HG03521 (cell line): ENCODE measurements around the gene BAG1.
A peak's percentile ranks its signal among the peaks of the same experiment; 100 is the strongest.

Source experiments
- ATAC-seq: cut with Tn5 transposase; IDR thresholded peaks from one replicate; pipeline ENCODE4 v1.9.1; 2021; ENCODE audit warnings: mild to moderate bottlenecking, moderate library complexity; ENCODE audit not compliant: unreplicated experiment

BAG1 gene

GRCh38 chr9:33277484-33277883 lies 13.0 kb upstream of the BAG1 start:
- no peak for ATAC-seq

- ATAC-seq = no peak
These were observed 9.4 kb upstream of the BAG1 start for GRCh38 chr9:33273972-33274328.

DNA sequence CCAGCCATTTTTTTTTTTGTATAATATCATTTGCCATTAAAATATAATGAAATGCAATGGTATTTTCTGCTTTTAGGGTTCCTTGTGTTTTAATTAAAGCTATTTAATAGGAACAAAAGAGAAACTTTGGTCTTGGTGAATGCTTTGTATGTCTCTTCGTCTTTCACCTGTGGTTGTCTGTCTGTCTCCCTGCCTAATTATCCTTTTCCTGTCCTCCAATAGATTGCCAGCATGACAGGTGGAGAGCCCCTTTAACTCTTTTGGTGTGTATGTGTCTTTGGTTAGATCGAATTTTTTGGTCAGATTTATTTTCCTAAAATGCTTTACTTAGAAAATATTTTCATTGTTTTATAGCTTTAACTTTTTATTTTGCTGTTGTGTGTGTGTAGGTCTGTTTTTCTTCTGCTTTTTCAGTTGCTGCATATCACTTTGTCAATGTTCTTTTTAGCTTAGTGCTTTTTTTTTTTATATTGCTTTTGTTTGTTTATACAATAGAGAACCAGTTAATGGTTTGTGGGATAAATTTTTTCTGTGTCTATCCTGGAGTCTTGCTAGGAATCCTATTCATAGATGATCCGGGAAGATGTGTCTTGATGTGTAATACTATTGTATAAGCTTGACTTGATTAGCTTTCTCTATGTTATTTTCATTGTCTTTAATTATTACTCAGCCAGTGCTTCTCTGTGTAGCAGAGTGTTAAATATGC lies 8.9 kb upstream of the BAG1 start:
- no peak for ATAC-seq

GRCh38 chr9:33272061-33272460 lies 7.6 kb upstream of the BAG1 start:
- no peak for ATAC-seq

DNA sequence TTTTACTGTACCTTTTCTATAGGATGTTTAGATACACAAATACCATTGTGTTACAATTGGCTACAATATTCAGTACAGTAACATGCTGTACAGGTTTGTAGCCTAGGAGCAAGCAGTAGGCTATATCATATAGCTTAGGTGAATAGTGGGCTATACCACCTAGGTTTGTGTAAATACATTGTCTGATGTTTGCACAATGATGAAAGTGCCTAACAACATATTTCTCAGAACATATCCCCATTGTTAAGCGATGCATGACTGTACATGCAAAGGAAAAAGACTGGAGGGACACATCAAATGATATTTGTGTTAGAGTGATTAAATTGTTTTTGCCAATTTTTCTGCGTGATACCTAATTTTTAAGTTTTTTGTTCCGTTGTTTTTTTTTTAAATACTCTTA lies 5.6 kb upstream of the BAG1 start:
- no peak for ATAC-seq

- ATAC-seq = no peak
These were observed 2.8 kb upstream of the BAG1 start for GRCh38 chr9:33267151-33267767.

GRCh38 chr9:33265211-33265865 lies 830 bp upstream of the BAG1 start:
- ATAC-seq = no peak

DNA sequence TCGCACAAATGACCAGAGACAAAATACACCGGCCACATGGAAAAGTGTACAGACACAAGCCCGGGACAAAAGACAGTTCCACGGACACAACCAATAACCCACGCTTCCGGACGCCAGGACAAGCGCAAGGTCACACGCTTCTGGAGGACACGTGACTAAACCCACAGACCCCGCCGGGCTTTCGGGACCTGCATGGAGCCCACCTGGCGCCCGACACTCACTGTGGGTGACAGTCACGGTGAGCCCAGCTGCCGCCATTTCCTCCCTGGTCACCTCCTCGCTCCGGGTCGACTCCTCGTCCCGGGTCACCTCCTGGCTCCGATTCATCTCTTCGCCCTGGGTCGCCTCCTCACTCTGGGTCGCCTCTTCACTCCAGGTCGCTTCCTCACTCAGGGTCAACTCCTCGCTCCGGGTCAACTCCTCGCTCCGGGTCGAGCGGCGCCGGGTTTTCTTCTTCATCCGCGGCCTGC lies 470 bp downstream of the BAG1 start:
- ATAC-seq = peak; percentile 15

DNA sequence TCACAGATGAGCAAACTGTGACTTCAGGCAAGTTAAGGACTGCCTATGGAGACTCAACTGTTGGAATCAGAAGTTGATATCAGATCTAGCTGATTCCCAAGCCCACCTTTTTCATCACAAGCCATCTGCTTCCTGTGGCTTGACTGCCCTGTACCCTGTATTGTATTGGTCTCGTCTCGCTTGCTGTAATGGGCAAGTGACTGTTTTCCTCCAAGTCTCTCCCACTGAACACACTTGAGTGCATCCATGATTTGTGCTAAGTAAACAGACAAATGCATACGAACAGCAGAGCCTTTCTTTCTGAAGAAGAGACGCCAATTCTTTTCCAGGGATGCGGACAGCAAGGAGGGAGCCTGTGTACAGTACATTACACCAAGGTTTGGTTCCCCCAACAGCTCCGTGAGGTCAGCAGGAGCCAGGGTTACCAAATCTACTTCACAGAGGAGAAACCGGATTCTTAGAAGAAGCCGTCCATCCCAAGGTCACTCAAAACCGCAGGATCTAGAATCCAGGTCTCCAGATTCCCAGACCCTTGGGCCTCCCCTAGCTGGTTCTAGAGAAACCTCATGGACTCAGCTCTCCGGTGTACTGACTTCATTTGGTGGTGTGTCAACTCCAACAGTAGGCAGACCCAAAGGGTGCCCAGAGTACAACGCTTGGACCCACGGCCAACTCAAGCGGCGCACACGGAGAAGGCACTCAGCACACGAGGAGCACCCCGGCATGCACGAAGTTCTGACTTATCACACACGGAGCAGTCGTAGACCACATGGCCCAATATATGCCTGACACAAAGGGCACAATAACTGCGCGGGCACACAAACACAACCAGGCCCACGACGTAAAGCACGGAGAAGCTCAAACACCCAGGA lies 1.1 kb downstream of the BAG1 start:
- ATAC-seq = peak; percentile 0

- no peak for ATAC-seq
These were observed 4.1 kb downstream of the BAG1 start for GRCh38 chr9:33260372-33260771.

DNA sequence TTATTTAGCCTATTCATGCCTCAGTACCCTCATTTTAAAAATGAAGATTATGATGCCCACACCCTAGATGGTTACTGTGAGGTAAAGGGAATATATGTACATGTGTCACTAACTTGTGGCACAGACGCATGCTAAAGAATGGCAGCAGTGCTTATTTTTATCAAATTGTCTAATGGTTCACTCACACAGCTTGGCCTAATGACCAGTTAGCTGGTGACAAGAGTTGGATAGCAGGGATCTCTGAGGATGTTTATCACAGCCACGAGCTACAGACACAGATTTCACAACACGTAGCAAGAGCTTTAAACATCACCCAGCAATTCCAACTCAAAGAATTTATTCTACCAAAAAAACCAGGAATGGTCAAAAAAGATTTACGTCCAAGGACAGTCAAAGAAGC lies 7.2 kb downstream of the BAG1 start:
- no peak for ATAC-seq

DNA sequence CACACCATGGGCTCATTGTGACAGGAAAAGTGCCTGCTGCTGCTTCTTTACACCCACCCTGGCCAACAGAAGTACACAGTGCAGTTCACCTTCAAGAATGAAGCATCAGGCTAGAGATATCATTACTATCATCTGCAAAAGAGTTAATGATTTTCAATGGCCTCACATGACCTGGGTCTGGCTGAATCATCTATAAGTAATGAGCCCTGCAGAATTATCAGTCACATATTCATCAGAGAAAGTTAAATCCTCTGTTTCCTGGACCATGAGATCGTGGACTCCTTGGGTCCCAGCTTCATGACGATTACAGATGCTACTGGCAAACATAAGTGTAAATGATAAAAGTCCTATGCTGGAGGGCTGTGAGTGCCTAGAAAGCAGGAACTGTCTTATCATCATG lies 8.3 kb downstream of the BAG1 start:
- ATAC-seq = no peak

DNA sequence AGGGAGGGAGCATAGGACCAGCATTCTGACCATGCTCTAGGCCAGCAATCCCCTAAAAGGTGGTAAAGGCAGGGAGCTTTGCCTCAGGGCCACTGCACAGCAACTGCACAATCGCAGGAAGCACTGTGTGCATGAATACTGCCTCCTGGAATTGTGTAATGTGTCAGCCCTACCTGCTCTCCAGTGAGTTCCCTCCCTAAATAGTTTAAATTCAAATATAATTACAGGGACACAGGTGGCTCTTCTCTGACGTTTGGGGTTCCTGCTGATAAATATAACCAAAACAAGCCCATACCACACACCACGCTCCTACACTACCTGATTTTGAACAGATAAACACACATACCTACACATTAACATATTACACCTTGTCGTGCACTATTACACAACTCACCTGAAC lies 9.0 kb downstream of the BAG1 start:
- no peak for ATAC-seq

DNA sequence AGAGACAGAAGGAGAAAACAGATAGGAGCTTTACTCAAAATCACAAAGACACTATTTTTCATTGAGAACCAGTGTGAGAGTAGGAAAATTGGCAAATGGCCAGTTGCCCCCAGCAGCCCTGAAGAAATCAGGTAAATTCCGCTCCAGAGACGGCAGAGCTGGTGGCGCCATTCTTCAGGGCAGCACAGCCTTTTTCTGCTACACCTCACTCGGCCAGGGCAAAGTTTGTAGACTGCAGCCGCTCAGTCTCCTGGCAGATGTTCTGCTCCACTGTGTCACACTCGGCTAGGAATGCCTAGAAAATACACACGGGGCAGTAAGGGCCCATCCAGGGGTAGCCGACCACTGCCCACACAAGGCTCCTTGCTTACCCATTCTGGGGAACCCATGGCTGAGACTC lies 9.5 kb downstream of the BAG1 start:
- ATAC-seq = no peak

DNA sequence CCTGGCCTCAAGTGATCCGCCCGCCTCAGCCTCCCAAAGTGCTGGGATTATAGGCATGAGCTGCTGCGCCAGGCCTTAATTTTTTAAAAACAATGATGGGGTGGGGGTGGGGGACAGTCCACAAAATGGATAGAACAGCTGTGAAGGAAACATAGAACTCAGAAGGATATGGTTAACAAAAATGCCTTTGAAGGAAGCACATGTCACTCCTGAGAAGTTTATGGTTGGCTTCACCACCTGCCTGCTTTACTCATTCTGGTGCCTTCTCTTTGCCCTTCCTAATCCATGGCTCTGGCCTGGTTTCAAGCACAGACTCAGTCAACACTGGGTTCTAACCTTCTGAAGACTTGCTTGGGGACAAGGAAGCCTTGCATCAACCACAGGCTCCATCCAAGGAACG lies 10.3 kb downstream of the BAG1 start:
- no peak for ATAC-seq

- no peak for ATAC-seq
These were observed 14.0 kb downstream of the BAG1 start for GRCh38 chr9:33250458-33250995.

DNA sequence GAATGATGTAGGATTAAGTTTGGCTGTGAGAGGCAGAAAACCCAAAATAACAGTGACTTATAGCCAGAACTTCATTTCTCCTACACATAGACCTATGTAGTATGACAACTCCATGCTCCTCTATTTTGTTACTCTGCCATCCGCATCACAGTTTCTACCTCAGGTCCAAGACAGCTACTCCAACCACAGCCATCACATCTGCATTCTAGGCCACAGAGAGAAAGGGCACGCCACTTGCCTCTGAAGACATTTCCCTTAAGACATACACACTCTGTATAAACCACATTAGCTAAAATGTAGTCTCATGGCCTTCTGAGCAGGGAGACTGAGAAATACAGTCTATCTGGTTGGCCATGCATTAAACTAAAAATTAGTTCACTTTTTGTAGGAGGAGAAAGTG lies 14.5 kb downstream of the BAG1 start:
- ATAC-seq = no peak

GRCh38 chr9:33249087-33249658 lies 15.3 kb downstream of the BAG1 start:
- ATAC-seq = peak; percentile 43

GRCh38 chr9:33248606-33249005 lies 15.9 kb downstream of the BAG1 start:
- ATAC-seq = no peak

DNA sequence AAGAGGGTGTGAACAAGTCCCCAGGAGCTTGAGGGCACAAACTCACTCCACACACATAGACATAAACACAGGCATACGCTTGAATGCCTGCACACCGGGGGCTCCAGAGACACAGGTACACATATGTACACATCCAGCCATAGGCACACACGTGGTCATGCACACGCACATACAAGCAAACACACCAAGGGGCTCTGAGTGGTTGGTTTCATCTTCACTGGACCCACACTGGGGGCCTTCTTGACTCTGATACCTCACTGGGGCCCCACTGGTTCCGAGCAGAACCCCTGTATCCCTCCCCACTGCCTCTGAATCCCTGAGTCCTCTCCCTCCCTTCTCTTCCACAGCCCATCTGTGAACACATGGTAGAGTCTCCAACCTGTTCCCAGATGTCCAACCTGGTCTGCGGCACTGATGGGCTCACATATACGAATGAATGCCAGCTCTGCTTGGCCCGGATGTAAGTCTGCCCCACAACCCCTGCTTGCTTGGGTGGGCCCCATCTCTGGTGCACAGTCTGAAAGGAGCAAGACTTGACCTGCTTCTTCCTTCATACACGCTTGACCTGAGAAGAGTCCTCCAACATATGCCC lies 18.1 kb downstream of the BAG1 start:
- no peak for ATAC-seq
